Kidney (tissue), 14 donors: ENCODE data around the gene ABI1. TPM values are rescaled to one million over a fixed set of nuclear protein-coding genes. Genes with fewer than 3 reads are reported as not detected.

Source experiments
- DNase-seq, 5 donors: peaks; one replicate each; pipeline ENCODE4 v3.0.0-alpha.2; 2013 to 2020
- FAIRE-seq: peaks from 2 replicates; lab custom pipeline; 2012; peaks lifted over from hg19 to GRCh38; lab: Jason Lieb, UNC
- H3K27ac ChIP-seq, 2 donors: one replicate each; pipeline ENCODE4 v1.7.0; 2013; ENCODE audit warnings: low read depth in 2 of 2, low read length in 2 of 2, inconsistent platforms in 1 of 2
- H3K27me3 ChIP-seq: one replicate; pipeline ENCODE4 v1.7.1; 2013; ENCODE audit warnings: low read length, inconsistent platforms; ENCODE audit not compliant: control insufficient read depth, insufficient read depth
- H3K36me3 ChIP-seq, 3 donors: one replicate each; pipeline versions ENCODE4 v1.7.0 to v1.7.1; 2013; ENCODE audit warnings: low read length in 3 of 3, control low read depth in 1 of 3, inconsistent platforms in 1 of 3; ENCODE audit not compliant: insufficient read depth in 3 of 3, control insufficient read depth in 2 of 3
- H3K4me1 ChIP-seq, 3 donors: one replicate each; pipeline versions ENCODE4 v1.7.0 to v1.7.1; 2013; ENCODE audit warnings: low read length in 3 of 3, inconsistent platforms in 1 of 3, low read depth in 1 of 3; ENCODE audit not compliant: control insufficient read depth in 2 of 3, insufficient read depth in 2 of 3
- H3K4me3 ChIP-seq, 3 donors: one replicate each; pipeline versions ENCODE4 v1.7.0 to v1.8.1; 2013; ENCODE audit warnings: low read length in 3 of 3, control low read depth in 1 of 3, inconsistent platforms in 1 of 3
- H3K9ac ChIP-seq, 3 donors: one replicate each; pipeline versions ENCODE4 v1.7.0 to v1.7.1; 2013; ENCODE audit warnings: low read length in 3 of 3, control low read depth in 1 of 3, inconsistent platforms in 1 of 3
- H3K9me3 ChIP-seq, 3 donors: one replicate each; pipeline versions ENCODE4 v1.7.0 to v1.7.1; 2013; ENCODE audit warnings: low read length in 3 of 3, control low read depth in 1 of 3, inconsistent platforms in 1 of 3; ENCODE audit not compliant: control insufficient read depth in 2 of 3, insufficient read depth in 1 of 3
- CTCF ChIP-seq: IDR thresholded peaks from 3 replicates; pipeline ENCODE4 v1.5.1; 2012; ENCODE audit warnings: mild to moderate bottlenecking, moderate library complexity, borderline replicate concordance; ENCODE audit not compliant: insufficient read depth; ENCODE audit errors: extremely low read depth
- intact Hi-C: fragments of 100-400 bp; cut with DNase I; formaldehyde crosslinking; loops from one replicate; pipeline ENCODE4 v1.11.1; 2022
- polyA plus RNA-seq: library from polyadenylated mRNA; stranded (reverse); fragments of 350-450 nt; fragmentation: Illumina TruSeq; extraction: RNeasy Lipid Tissue Mini Kit (QIAGEN cat#74804); gene quantifications from one replicate; pipeline ENCODE4 v1.2.3, GENCODE V29; 2014; ENCODE audit warnings: low read depth, low replicate concordance; ENCODE audit not compliant: insufficient read depth
- total RNA-seq: library from RNA; stranded (reverse); fragmentation: NEBNext Ultra II Directional; extraction: Animal tissue kit (Norgen Biotek cat#: 25700); gene quantifications from one replicate; pipeline ENCODE4 v1.2.1, GENCODE V29; 2021
- donor health status: control.
- donor health status: control.
- donor health status: control.
- donor health status: control.
- donor health status: control.
- donor health status: DM: yes; HTN: yes; CAD: no.
- donor health status: Normal renal cell carcinoma (clear cell type).

ABI1 gene
- total and polyA plus RNA-seq, 2 donors from 2014 or later, result 25.7 to 54.1 TPM

GRCh38 chr10:26730552-26730951 lies 130.2 kb downstream of the ABI1 start:
- FAIRE-seq, result no peak
- intact Hi-C loops, result loop anchor here (5.0 kb wide), 1 partner anchor 147 kb away; no protein-coding TSS in a partner anchor

GRCh38 chr10:26729395-26729794 lies 131.4 kb downstream of the ABI1 start:
- Histone ChIP-seq H3K4me1 (peaks cover 0 to 6% (median 0%) of the 10 kb centered on the region in 3 donors), H3K9me3 (no peaks in the 10 kb centered on the region), H3K4me3 (no peak overlapping the region), H3K27ac (no peak overlapping the region), H3K36me3 (peaks cover 0 to 10% (median 0%) of the 10 kb centered on the region in 3 donors), H3K9ac (no peak overlapping the region), H3K27me3 (no peaks in the 10 kb centered on the region)
- DNase-seq (no peak), FAIRE-seq (no peak)
- intact Hi-C loops, result no loop called here
- TF ChIP-seq CTCF, result no peak

More at GRCh38 chr10:26730552-26730951, 130.2 kb downstream of the ABI1 start:
- Histone ChIP-seq H3K4me3 (no peak overlapping the region), H3K4me1 (peaks cover 0 to 15% (median 0%) of the 10 kb centered on the region in 3 donors), H3K27ac (no peak overlapping the region), H3K9me3 (no peaks in the 10 kb centered on the region), H3K27me3 (no peaks in the 10 kb centered on the region), H3K36me3 (peaks cover 0 to 7% (median 6%) of the 10 kb centered on the region in 3 donors), H3K9ac (no peak overlapping the region)
- TF ChIP-seq CTCF, result no peak
- DNase-seq, result no peak

GRCh38 chr10:26728957-26729356 lies 131.8 kb downstream of the ABI1 start:
- Histone ChIP-seq H3K36me3 (peaks cover 0 to 11% (median 0%) of the 10 kb centered on the region in 3 donors), H3K27me3 (no peaks in the 10 kb centered on the region), H3K4me1 (peaks cover 0 to 4% (median 0%) of the 10 kb centered on the region in 3 donors), H3K27ac (no peak overlapping the region), H3K9me3 (no peaks in the 10 kb centered on the region), H3K4me3 (no peak overlapping the region), H3K9ac (no peak overlapping the region)
- FAIRE-seq (no peak), DNase-seq (no peak)
- TF ChIP-seq CTCF, result no peak
- intact Hi-C loops, result no loop called here

- DNase-seq (no peak), FAIRE-seq (no peak)
- Histone ChIP-seq H3K4me3 (no peak overlapping the region), H3K36me3 (peaks cover 0 to 6% (median 0%) of the 10 kb centered on the region in 3 donors), H3K9ac (no peak overlapping the region), H3K9me3 (no peaks in the 10 kb centered on the region), H3K27ac (no peak overlapping the region), H3K27me3 (no peaks in the 10 kb centered on the region), H3K4me1 (no peaks in the 10 kb centered on the region)
- no peak for TF ChIP-seq CTCF
- intact Hi-C loops, result no loop called here
Measured at GRCh38 chr10:26727005-26727404, 133.8 kb downstream of the ABI1 start.
